ENCODE data around the gene TUT4.

- TF ChIP-seq CTCF (conservative IDR thresholded peaks at IDR 0.05; ENCODE audit: low read length) (no peak), EZH2phosphoT487 (IDR thresholded peaks at IDR 0.05; ENCODE audit: borderline replicate concordance, low read depth, low read length) (no peak)
Measured at GRCh38 chr1:52511851-52512615, 40.9 kb downstream of the TUT4 start.
